HG03460 (cell line): ENCODE data around the gene LSM14B.

ENCODE experiments used
- ATAC-seq: cut with Tn5 transposase; IDR thresholded peaks from one replicate; pipeline ENCODE4 v1.9.1; 2021; ENCODE audit not compliant: unreplicated experiment

LSM14B gene

DNA sequence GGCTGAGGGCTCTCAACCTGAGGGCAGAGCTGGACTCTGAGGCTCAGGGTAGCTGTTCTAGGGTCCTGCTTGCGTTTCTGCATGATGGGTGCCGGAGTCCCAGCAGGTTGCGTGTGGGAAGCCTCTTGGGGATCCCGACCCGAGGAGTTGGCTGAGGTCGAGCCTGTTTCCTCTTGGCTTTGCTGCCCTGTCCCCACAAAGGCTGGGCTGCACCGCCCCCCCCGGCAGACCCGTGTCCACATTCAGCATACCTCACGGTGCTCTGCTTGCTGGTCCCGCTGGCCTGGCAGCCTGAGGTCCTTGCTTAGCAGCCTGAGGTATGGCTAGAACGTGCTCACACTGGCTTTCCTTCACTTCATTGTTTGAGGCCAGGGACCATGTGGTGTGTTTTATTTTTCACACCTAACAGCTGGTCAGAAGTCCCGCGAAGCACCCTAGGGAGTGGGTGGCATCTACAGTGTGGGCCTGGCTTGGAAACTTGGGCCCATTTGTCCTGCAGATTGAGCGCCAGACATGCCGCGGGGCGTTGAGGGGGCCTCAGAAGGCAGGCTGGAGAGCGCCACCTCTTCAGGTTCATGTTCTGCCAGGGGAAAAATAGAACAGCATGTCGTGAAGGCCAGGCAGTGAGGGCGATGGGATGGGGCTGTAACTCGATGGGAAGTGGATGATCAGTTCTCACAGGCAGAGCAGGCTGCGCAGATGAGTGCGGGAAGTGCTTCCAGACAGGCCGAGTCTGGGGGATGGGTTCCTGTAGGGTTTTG lies 9.5 kb downstream of the LSM14B start:
- no peak for ATAC-seq

DNA sequence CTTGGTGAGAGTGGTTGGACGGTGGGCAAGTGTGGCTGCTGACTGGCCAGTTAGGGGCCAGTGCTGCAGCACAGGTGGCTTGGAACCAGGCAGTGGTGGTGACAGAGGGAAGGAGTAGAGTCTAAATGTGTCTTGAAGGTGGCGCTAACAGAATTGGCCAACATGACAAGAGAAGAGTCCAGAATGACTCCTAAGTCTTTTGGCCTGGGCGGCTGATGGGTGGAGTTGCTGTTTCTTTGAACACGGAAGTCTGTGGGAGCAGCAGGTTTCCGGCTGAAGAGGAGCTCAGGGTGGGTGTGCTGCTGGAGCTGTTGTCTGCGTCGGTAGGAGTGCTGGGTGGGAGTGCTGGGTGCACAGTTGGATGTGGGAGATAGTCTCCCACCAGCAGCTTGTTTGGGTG lies 10.1 kb downstream of the LSM14B start:
- ATAC-seq, result no peak

- ATAC-seq, result no peak
Measured at GRCh38 chr20:62133051-62133845, 11.0 kb downstream of the LSM14B start.

- no peak for ATAC-seq
Measured at GRCh38 chr20:62133864-62134263, 11.6 kb downstream of the LSM14B start.

GRCh38 chr20:62134735-62135231 lies 12.5 kb downstream of the LSM14B start:
- no peak for ATAC-seq

DNA sequence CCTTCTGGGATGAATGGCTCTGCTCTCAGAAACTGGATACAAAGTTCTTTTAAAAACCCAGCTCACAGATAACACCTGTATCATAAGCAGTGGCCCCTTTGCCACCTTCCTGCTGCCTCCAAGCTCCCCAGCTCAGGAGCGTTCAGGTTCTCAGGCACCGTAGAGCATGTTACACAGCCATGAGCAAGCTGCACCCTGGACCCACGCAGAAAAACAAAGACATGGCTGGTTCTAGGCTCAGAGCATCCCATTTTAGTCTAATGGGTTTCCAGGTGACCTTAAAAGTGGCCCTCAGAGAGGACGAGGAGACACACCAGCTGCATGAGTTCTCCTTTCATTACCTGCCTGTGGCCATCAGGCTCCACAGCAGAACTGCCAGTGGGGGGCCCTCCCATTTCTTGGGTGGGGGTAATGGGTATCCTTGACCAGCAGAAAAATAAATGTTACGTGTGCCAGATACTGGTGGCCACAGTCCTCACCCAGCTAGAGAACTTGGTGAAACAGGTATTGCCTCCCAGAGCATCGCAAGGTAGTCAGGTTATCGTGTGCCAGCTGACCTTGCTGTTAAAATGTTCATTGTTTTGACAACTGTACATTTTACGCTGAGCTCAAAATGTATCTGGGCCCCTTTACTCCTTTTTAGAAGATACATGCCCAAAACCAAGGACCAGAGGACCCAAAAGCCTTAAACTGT lies 13.4 kb downstream of the LSM14B start:
- ATAC-seq, result no peak

DNA sequence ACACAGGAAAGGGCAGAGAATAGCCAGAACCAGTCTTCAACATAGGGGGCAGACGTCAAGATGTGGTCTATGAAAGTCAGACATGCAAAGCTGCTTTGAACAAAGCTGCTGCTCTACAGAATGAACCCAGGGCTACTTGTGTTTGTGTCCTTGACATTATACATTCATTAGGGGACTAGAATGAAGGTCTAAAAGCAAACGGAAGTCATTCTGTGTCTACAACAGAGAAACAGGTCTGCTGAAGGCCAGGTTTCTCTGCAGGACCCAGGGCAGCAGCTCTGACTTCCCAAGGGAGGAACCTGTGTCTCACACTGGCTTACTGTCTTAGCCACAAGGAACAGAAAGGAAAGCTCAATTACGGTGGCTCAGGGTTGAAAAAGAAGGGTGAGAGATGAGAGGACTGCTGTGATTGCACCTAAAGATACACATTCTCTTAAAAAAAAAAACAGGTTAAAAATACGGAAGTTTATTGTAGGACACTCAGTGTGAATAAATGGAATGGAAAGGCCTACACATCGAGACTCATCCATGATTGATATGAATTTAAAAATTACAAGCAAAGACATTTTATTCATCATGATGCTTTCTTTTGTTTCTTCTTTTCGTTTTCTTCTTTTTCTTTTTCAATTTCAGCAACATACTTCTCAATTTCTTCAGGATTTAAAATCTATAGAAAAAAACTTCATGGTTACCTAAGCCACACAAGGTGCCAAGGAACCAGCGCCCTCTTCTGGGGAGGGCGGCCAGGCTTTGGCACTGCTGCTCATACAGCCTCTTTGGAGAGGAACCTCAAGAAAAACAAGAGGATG lies 14.2 kb downstream of the LSM14B start:
- ATAC-seq, result no peak

DNA sequence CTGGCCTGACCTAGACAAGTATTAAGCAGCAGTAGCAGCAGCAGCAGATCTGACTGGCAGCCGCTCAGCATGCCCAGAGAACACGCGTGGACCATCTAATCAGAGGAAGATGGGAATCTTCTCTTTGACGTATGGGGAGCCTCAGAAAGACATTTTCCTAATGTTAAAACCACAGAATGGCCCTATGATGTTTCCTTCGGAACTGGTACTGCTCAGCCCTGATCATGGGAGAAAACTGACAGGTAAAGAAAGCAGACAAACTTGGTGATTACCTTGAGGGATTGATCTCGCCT lies 14.8 kb downstream of the LSM14B start:
- ATAC-seq, result no peak

DNA sequence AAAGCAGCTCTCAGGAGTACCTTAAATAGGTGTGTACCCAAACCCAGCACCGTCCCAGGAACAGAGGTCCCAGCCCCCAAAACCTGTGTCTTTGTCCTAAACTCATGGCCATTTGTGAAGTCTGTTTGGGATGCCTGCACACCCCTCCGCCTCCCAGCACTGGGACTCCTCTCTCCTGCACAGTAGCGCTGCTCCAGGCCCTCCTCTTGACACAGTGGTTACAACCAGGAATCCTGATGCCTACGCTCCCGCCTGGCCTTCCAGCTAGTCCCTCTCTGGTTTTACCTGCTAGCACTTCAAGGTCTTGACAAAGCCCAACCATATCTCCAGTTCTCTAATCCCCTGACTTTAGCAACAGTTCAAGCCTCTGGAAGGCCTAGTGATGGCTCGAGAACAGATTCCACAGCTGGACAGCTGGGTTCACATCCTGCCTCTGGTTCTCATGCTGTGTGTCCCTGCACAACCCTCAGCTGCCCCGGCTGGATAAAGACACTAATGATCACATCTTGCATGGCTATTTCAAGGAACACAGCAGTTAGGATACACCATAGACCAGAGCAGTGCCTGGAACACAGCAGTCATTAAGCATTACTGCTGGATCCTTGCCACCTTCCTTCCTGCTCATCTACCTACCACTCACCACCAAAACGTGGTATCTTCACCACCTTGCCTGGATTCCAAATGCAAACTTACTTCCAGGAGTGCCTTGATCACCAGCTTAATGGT lies 15.4 kb downstream of the LSM14B start:
- ATAC-seq, result no peak

GRCh38 chr20:62138204-62138543 lies 15.9 kb downstream of the LSM14B start:
- no peak for ATAC-seq

DNA sequence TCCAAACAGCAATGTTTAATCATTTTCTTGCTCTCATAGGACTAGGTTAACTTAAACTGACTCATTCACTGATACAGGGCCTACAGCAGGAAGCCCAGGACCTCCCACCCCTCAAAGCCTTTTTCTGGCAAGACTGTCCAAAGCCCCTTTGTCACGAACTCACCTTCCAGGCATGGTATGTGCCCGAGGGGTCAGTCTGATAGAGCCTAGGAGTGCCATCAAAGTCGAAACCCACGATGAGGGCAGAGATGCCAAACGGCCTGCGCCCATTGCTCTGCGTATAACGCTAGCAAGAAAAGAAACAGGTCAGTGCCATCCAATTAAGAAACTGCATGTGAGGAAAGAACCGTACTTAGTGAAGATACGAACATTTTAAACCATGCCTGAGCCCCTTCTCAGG lies 16.6 kb downstream of the LSM14B start:
- no peak for ATAC-seq

DNA sequence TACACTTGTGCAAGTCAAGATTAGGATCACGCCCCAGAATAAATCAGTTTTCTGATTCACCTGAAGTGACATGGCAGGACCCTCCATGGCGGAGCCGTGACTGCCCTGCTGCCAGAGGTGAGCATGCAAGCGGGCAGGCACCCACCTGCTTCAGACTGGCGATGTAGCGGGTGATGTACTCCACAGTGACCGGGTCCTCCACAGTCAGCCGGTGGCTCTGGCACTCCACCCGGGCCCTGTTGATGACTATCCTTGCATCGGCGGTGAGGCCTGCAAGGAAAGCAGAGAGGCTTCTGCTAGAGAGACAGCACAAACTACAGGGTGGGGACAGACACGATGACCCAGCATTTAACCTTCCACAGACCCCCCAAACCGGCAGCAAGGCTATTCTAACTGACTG lies 17.4 kb downstream of the LSM14B start:
- no peak for ATAC-seq

DNA sequence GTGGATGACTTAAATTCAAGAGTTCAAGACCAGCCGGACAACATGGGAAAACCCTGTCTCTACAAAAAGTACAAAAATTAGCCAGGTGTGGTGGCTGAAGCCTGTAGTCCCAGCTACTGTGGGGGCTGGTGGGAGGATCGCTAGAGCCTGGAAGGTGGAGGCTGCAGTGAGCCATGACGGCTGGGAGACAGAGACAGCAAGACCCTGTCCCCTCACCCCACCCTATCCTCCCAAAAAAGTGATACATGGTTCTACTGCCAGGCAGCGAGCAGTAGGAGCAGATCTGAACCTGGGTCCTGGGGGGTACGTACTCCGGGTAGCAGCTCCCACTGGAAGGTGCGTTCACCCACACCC lies 18.7 kb downstream of the LSM14B start:
- ATAC-seq, result no peak

GRCh38 chr20:62141397-62142251 lies 19.3 kb downstream of the LSM14B start:
- ATAC-seq, result no peak

- peak; percentile 13 for ATAC-seq
Measured at GRCh38 chr20:62142252-62143080, 20.2 kb downstream of the LSM14B start.

- peak; percentile 72 for ATAC-seq
Measured at GRCh38 chr20:62143081-62143956, 21.0 kb downstream of the LSM14B start, which contains the start of the genes PSMA7 and SS18L1. Gene PSMA7 (minus strand): TSS chr20:62143394. CDS start chr20:62143303, 91 bp downstream. Gene SS18L1 (plus strand): TSS chr20:62143769. CDS start chr20:62143821, 52 bp downstream.

GRCh38 chr20:62143957-62144825 lies 21.9 kb downstream of the LSM14B start:
- peak; percentile 33 for ATAC-seq
